ENCODE data around the gene CAMTA1.

Gene CAMTA1

DNA sequence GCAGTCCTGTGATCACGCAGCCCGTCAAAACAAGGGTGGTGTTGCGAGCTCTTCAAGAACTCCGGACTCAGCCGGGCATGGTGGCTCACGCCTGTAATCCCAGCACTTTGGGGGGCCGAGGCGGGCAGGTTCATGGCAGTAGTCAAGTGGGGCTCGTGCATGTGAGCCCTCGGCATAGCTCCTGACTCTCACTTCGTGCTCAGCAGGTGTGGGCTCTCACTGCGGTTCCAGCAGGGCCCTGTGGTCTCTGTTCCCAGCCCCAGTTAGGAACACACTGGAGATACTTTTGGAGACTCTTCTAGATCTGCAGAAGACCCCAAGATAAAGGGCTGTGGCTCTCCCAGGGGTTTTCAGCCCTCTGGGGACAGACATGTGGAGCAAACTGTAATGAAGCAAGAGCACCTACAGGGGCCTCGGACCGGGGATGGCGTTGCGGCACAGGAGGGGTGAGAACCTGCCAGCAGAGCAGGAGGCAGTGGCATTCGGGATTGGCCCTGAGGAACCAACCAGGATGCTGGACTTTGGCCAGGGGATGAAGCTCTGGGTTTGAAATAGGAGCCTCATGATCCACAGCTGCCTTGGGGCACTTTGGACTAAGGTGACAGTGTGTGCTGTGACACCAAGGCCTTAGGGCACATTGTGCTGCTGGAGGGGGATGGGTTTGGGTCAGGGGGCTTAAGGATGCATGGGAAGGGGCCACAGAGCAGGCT is 443.2 kb downstream of the CAMTA1 start:
- Histone ChIP-seq H3K27me3 (ENCODE audit: control insufficient read depth, insufficient read depth, low read length, poor library complexity, severe bottlenecking) (no peaks in the 10 kb centered on the region), H3K36me3 (ENCODE audit: control insufficient read depth, insufficient read depth, low read length) (no peaks in the 10 kb centered on the region), H3K4me1 (ENCODE audit: control insufficient read depth, insufficient read depth, low read length) (peaks cover 12% of the 10 kb centered on the region), H3K9me3 (ENCODE audit: control insufficient read depth, low read length) (no peaks in the 10 kb centered on the region), H3K27ac (ENCODE audit: insufficient read depth, low read depth, low read length, poor library complexity, severe bottlenecking) (no peak overlapping the region), H3K4me3 (ENCODE audit: insufficient read depth, low read depth, low read length) (no peak overlapping the region)
- WGBS, 2 experiments: 81 to 82% methylated on average over 17 of the region's 17 CpGs

DNA sequence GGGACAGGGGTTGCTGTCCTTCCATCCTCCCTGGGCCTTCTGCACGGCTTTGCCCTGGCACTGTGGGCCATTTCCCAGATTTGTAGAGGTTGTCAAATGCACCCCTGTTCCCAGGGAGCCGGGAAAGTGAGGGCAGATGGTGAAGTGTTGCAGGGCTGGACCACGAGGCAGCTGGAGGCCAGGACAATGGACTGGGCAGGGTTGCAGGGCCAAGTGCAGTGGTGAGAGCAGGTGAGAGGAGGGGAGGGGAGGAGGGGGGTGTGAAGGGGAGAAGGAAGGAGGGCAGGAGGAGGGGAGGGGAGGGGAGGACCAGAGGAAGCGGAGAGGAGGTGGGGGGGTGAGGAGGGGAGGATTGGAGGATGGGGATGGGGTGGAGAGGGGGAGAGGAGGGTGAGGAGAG is 443.9 kb downstream of the CAMTA1 start:
- no peaks in the 10 kb centered on the region for H3K27me3 ChIP-seq (ENCODE audit: control insufficient read depth, insufficient read depth, low read length, poor library complexity, severe bottlenecking)
- 83 to 93% methylated on average over 4 of the region's 4 CpGs for WGBS, 2 experiments
- H3K4me3 ChIP-seq (ENCODE audit: insufficient read depth, low read depth, low read length): no peak overlapping the region
- H3K27ac ChIP-seq (ENCODE audit: insufficient read depth, low read depth, low read length, poor library complexity, severe bottlenecking): no peak overlapping the region
- H3K9me3 ChIP-seq (ENCODE audit: control insufficient read depth, low read length): no peaks in the 10 kb centered on the region
- H3K36me3 ChIP-seq (ENCODE audit: control insufficient read depth, insufficient read depth, low read length): no peaks in the 10 kb centered on the region
- H3K4me1 ChIP-seq (ENCODE audit: control insufficient read depth, insufficient read depth, low read length): peaks cover 13% of the 10 kb centered on the region

DNA sequence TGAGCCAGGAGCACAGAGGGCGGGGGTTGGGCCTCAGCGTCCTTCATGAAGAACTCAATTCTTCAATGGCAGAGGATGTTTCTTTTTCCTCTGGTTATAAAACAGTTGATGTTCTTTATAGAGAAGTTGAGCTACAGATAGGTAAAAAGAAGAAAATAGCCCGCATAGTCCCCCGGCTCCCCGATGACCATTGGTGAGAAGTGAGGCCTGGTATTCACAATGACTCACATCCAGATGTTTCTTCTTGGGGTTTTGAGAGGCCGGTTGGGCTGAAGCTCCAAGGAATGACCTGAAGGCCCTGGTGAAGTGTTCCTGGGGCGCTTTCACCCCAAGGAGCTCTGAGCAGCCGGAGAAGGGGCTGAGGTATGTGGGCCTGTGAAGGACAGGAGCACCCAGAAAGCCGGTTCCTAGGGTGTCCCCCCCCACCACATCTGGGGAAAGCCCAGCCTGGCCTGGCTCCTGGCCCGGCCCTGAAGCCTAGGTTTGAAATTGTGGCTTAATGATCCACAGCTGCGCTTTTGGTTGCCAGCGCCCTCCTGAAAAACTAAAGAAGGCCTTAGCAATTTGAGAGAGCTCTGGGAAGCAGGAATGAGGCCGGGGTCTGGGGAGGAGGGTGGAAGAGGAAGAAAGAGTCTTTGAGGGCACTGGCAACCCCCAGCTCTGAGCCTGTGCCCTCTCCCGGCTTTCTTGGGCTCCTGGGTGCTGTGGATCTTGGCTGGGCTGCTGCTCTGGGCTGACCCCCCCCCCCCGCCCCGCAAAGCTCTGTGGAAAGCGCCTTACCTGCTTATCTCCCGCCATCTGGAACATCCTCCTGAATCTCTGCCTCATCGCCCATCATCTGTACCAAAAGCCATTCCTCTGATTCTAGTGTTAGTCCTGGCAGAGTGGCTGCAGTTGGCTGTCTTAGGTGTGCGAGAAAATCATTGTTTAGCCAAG is 444.7 kb downstream of the CAMTA1 start:
- peaks cover 13% of the 10 kb centered on the region for H3K4me1 ChIP-seq (ENCODE audit: control insufficient read depth, insufficient read depth, low read length)
- 84 to 86% methylated on average over 20 of the region's 20 CpGs for WGBS, 2 experiments
- H3K4me3 ChIP-seq (ENCODE audit: insufficient read depth, low read depth, low read length): no peak overlapping the region
- H3K9me3 ChIP-seq (ENCODE audit: control insufficient read depth, low read length): no peaks in the 10 kb centered on the region
- no peak overlapping the region for H3K27ac ChIP-seq (ENCODE audit: insufficient read depth, low read depth, low read length, poor library complexity, severe bottlenecking)
- no peaks in the 10 kb centered on the region for H3K36me3 ChIP-seq (ENCODE audit: control insufficient read depth, insufficient read depth, low read length)
- H3K27me3 ChIP-seq (ENCODE audit: control insufficient read depth, insufficient read depth, low read length, poor library complexity, severe bottlenecking): no peaks in the 10 kb centered on the region

DNA sequence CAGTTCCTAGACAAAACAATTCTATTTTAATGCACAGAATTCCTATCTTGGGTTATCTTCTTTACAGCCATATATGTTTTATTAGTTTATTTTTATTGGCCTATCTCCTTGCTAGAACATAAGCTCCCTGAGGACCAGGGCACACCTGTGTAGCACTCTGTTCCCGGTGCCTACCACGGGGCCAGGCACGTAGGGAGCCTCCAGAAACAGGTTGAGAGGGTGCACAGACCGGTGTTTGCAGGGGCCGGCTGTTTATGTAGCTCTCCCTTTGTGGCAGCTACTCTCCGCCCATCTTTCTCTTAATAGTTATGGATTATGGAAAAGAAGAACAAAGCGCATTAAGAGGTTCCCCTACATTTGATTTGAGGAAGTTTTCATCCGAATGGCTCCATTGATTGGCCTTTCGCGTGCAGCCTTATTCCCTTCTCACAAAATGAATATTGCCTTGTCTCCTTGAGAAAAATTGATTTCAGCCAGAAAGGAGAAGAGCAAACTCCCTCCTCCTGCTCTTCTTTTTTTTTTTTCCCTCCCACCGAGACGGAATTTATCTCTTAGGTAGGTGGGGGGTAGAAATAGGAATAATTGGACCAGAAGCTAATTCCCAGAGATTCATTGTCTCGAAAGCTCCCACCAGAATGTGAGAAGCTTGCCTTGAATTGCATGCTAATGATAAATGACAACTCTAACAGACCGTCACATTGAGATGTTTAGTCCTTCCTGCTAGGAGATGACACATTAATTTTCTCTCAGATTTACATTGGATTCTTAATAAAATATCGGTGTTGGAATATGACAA is 447.4 kb downstream of the CAMTA1 start:
- Histone ChIP-seq H3K4me3 (ENCODE audit: insufficient read depth, low read depth, low read length) (no peak overlapping the region), H3K27ac (ENCODE audit: insufficient read depth, low read depth, low read length, poor library complexity, severe bottlenecking) (no peak overlapping the region), H3K27me3 (ENCODE audit: control insufficient read depth, insufficient read depth, low read length, poor library complexity, severe bottlenecking) (no peaks in the 10 kb centered on the region), H3K9me3 (ENCODE audit: control insufficient read depth, low read length) (no peaks in the 10 kb centered on the region), H3K36me3 (ENCODE audit: control insufficient read depth, insufficient read depth, low read length) (no peaks in the 10 kb centered on the region), H3K4me1 (ENCODE audit: control insufficient read depth, insufficient read depth, low read length) (peaks cover 13% of the 10 kb centered on the region)
- WGBS, 2 experiments: 94 to 95% methylated on average over 12 to 15 of the region's 15 CpGs

DNA sequence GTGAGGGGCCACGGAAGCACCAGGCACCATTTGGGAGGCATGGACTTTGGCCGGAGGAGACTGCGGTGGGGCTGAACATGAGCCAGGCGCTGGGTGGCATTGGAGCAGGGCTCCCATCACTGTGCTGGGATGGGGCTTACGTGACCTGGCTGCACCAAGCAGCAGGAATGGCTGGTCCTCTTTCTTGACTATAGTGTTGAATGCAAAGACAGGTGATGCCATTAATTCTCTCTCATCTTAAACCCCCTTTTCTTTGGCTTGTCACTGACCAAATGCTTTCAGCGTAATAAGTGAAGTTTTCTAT is 447.9 kb downstream of the CAMTA1 start:
- Histone ChIP-seq H3K9me3 (ENCODE audit: control insufficient read depth, low read length) (no peaks in the 10 kb centered on the region), H3K36me3 (ENCODE audit: control insufficient read depth, insufficient read depth, low read length) (no peaks in the 10 kb centered on the region), H3K4me1 (ENCODE audit: control insufficient read depth, insufficient read depth, low read length) (peaks cover 13% of the 10 kb centered on the region), H3K27ac (ENCODE audit: insufficient read depth, low read depth, low read length, poor library complexity, severe bottlenecking) (no peak overlapping the region), H3K27me3 (ENCODE audit: control insufficient read depth, insufficient read depth, low read length, poor library complexity, severe bottlenecking) (no peaks in the 10 kb centered on the region), H3K4me3 (ENCODE audit: insufficient read depth, low read depth, low read length) (no peak overlapping the region)
- 93 to 94% methylated on average over 6 of the region's 6 CpGs for WGBS, 2 experiments

DNA sequence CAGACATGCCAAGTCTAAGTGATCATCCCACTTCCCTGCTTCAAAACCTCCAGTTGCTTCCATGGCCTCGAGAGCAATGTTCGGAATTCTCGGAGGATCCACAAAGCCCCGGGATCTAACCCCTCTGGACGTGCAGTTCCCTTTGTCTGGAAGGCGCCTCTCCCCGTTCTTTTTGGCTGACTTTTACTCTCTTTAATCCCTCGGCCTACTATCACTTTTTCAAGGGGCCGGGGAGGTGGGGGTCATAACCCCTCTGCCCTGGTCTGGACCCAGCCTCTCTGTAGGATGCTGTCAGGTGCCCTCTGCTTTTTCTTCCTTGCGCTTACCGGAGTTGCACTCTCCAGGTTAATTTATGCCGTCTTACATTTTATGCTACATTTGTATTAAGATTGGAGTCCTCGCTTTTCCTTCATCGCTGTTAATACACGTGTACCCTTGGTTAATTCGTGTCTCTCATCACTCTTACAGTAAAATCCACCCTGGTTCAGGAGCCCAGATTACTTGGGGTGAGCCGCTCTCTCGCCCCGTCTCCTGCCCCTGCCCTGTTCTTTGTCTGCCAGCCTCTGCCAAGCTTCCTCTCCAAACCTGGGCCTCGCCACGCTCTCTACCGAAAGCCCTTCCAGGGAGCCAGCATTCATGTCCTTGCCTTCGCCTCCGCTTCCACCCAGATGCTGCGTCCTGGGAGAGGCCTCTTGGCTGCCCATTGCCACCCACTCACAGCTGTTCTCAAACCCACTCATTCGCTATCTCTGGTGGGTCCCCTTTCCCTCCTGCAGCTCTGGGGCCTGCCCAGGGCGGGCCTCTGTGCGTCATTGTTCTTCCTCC is 448.6 kb downstream of the CAMTA1 start:
- H3K36me3 ChIP-seq (ENCODE audit: control insufficient read depth, insufficient read depth, low read length): no peaks in the 10 kb centered on the region
- no peaks in the 10 kb centered on the region for H3K27me3 ChIP-seq (ENCODE audit: control insufficient read depth, insufficient read depth, low read length, poor library complexity, severe bottlenecking)
- no peak overlapping the region for H3K27ac ChIP-seq (ENCODE audit: insufficient read depth, low read depth, low read length, poor library complexity, severe bottlenecking)
- 92 to 93% methylated on average over 28 of the region's 28 CpGs for WGBS, 2 experiments
- no peak overlapping the region for H3K4me3 ChIP-seq (ENCODE audit: insufficient read depth, low read depth, low read length)
- peaks cover 13% of the 10 kb centered on the region for H3K4me1 ChIP-seq (ENCODE audit: control insufficient read depth, insufficient read depth, low read length)
- H3K9me3 ChIP-seq (ENCODE audit: control insufficient read depth, low read length): no peaks in the 10 kb centered on the region

DNA sequence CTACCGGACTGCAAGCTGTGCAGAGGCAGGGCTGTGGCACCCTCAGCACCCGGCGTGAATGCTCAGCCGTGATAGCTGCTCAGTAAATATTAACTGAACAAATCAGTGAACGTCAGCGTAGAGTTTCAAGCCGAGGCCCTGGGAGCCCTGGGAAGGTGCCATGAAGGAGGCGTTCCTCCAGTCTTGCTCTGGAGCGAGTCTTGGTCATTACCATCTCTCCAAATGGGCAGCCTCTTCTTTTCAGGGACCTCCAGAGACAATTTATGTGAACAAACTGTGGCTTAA is 449.2 kb downstream of the CAMTA1 start:
- H3K36me3 ChIP-seq (ENCODE audit: control insufficient read depth, insufficient read depth, low read length): no peaks in the 10 kb centered on the region
- no peaks in the 10 kb centered on the region for H3K9me3 ChIP-seq (ENCODE audit: control insufficient read depth, low read length)
- H3K4me3 ChIP-seq (ENCODE audit: insufficient read depth, low read depth, low read length): no peak overlapping the region
- H3K4me1 ChIP-seq (ENCODE audit: control insufficient read depth, insufficient read depth, low read length): peaks cover 13% of the 10 kb centered on the region
- WGBS, 2 experiments: 94 to 97% methylated on average over 9 of the region's 9 CpGs
- no peak overlapping the region for H3K27ac ChIP-seq (ENCODE audit: insufficient read depth, low read depth, low read length, poor library complexity, severe bottlenecking)
- H3K27me3 ChIP-seq (ENCODE audit: control insufficient read depth, insufficient read depth, low read length, poor library complexity, severe bottlenecking): no peaks in the 10 kb centered on the region

DNA sequence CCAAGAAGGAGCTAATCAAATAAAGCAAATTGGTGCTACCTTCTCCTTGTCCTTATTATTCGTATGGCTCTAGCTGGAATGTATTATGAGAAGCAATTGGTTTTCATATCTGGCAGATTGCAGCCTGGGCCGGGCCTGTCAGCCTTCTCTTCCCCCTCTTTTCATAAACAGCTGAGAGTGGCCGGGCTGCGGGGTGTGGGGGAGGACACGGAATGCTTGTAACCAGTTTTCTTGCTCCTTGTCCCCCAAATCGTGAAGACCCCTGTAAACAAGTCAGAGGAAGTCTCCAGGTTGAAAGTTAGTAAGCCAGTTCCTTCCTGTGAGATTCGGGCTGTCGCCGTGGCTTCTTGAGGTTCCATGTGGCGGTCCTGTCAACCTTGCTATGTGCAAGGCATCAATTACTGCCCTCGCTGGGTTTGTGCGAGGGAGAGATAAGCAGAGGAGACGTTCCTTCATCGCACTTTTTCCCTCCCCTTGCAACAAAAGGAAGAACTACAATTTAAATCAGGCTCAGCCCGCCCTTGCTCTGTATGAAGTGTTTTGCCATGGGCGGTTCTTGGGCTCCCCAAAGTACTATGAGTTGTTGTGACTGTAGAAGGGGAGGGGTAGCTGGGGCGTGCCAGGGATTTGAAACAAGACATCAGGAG is 450.7 kb downstream of the CAMTA1 start:
- Histone ChIP-seq H3K9me3 (ENCODE audit: control insufficient read depth, low read length) (no peaks in the 10 kb centered on the region), H3K4me3 (ENCODE audit: insufficient read depth, low read depth, low read length) (no peak overlapping the region), H3K4me1 (ENCODE audit: control insufficient read depth, insufficient read depth, low read length) (peaks cover 13% of the 10 kb centered on the region), H3K36me3 (ENCODE audit: control insufficient read depth, insufficient read depth, low read length) (no peaks in the 10 kb centered on the region), H3K27ac (ENCODE audit: insufficient read depth, low read depth, low read length, poor library complexity, severe bottlenecking) (no peak overlapping the region), H3K27me3 (ENCODE audit: control insufficient read depth, insufficient read depth, low read length, poor library complexity, severe bottlenecking) (no peaks in the 10 kb centered on the region)
- 89 to 93% methylated on average over 17 of the region's 17 CpGs for WGBS, 2 experiments

DNA sequence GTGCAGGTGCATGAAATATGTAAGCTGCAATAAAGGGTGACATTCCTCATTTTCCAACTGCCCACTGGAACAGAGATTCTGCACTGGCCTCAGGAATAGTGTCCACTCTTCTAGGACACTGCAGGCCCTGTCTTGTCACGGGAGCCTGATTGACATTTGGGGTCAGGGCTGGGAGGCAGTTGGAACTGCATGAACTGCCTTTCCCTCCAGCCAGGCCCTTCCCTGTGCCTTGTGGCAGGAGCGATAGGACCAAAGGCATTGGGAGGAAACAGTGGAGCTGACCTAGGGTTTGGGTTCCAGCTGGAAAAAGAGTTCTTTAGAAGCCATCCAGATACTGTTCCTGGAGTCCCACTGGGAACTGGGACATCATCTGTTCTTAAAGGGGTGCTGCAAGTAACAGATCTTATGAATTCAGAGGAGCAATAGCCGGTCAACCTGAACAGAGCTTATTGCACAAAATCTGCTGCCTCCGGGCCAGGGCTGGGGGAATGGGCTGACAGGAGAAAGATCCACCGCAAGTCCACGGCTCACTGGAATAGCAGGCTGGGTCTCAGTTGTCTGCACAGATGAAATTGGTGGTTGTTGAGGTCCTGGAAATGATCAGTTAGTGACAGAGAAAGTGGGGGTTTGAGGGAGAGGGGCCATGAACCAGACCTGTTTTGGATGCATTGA is 451.7 kb downstream of the CAMTA1 start:
- no peaks in the 10 kb centered on the region for H3K27me3 ChIP-seq (ENCODE audit: control insufficient read depth, insufficient read depth, low read length, poor library complexity, severe bottlenecking)
- WGBS, 2 experiments: 91 to 92% methylated on average over 6 of the region's 6 CpGs
- no peak overlapping the region for H3K4me3 ChIP-seq (ENCODE audit: insufficient read depth, low read depth, low read length)
- H3K9me3 ChIP-seq (ENCODE audit: control insufficient read depth, low read length): no peaks in the 10 kb centered on the region
- H3K27ac ChIP-seq (ENCODE audit: insufficient read depth, low read depth, low read length, poor library complexity, severe bottlenecking): no peak overlapping the region
- peaks cover 13% of the 10 kb centered on the region for H3K4me1 ChIP-seq (ENCODE audit: control insufficient read depth, insufficient read depth, low read length)
- H3K36me3 ChIP-seq (ENCODE audit: control insufficient read depth, insufficient read depth, low read length): no peaks in the 10 kb centered on the region
